ENCODE measurements around the gene LMBR1L. TPM values are rescaled to one million over a fixed set of nuclear protein-coding genes. Genes with fewer than 3 reads are reported as not detected.

LMBR1L gene
- total and polyA plus RNA-seq, 2 of the 8 experiments (the other 6 are each of a cell fraction or from before 2014, with no cell fraction given) = 36.6 to 49.6 TPM

- no peak for TF ChIP-seq CHD7 (IDR thresholded peaks at IDR 0.05; ENCODE audit: insufficient replicate concordance, low read length)
- TF ChIP-seq BCL11A (IDR thresholded peaks at IDR 0.05; ENCODE audit: low read depth in 2 of 2, low read length in 2 of 2) = no peak
- TF ChIP-seq POLR2AphosphoS5 (IDR thresholded peaks at IDR 0.05; ENCODE audit: low read depth, low read length) = no peak
- TF ChIP-seq ZNF274 (IDR thresholded peaks at IDR 0.05; ENCODE audit: borderline replicate concordance, extremely low read depth, low read length) = no peak
- no peak for TF ChIP-seq JUN (IDR thresholded peaks at IDR 0.05; ENCODE audit: low read depth, low read length)
- no peak for TF ChIP-seq HDAC2 (IDR thresholded peaks at IDR 0.05; ENCODE audit: borderline replicate concordance in 1 of 2, low read depth in 2 of 2, low read length in 2 of 2)
- TF ChIP-seq PHF8 (conservative IDR thresholded peaks at IDR 0.05; ENCODE audit: low read depth, low read length) = no peak
- TF ChIP-seq TBP (IDR thresholded peaks at IDR 0.05; ENCODE audit: low read depth, low read length) = no peak
- TF ChIP-seq BACH1 (IDR thresholded peaks at IDR 0.05; ENCODE audit: low read length) = no peak
These were observed 30.9 kb downstream of the LMBR1L start (continued) for GRCh38 chr12:49079793-49080192.

Measured in H1 (cell line).